ENCODE measurements around the gene STK31.
"Not testable (repeated sequence)": the region's sequence is repeated elsewhere in the genome, so short reads cannot be mapped to it uniquely, and the experiment has no call there.

GRCh38 chr7:23828125-23828524, 118.1 kb downstream of the STK31 start:
- TF ChIP-seq, protein P1, sequence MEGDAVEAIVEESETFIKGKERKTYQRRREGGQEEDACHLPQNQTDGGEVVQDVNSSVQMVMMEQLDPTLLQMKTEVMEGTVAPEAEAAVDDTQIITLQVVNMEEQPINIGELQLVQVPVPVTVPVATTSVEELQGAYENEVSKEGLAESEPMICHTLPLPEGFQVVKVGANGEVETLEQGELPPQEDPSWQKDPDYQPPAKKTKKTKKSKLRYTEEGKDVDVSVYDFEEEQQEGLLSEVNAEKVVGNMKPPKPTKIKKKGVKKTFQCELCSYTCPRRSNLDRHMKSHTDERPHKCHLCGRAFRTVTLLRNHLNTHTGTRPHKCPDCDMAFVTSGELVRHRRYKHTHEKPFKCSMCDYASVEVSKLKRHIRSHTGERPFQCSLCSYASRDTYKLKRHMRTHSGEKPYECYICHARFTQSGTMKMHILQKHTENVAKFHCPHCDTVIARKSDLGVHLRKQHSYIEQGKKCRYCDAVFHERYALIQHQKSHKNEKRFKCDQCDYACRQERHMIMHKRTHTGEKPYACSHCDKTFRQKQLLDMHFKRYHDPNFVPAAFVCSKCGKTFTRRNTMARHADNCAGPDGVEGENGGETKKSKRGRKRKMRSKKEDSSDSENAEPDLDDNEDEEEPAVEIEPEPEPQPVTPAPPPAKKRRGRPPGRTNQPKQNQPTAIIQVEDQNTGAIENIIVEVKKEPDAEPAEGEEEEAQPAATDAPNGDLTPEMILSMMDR (conservative IDR thresholded peaks at IDR 0.05), result not testable (repeated sequence)
- TF ChIP-seq ZFX (IDR thresholded peaks at IDR 0.05), result not testable (repeated sequence)

Measured in C4-2B (cell line).